Astrocyte (in vitro differentiated cells and primary cell): Measurements from ENCODE around the gene ANKDD1A. TPM values are rescaled to one million over a fixed set of nuclear protein-coding genes. Genes with fewer than 3 reads are reported as not detected.
A peak's percentile ranks its signal among the peaks of the same experiment; 100 is the strongest.

Source experiments
- DNase-seq: peaks from one replicate; pipeline ENCODE4 v3.0.0-alpha.2; 2010; ENCODE audit warnings: low read depth
- FAIRE-seq: peaks from 2 replicates; lab custom pipeline; 2011; peaks lifted over from hg19 to GRCh38; lab: Jason Lieb, UNC
- H2AFZ ChIP-seq: 2 replicates; pipeline ENCODE4 v1.6.0; 2012; ENCODE audit warnings: low read depth, low read length, inconsistent platforms
- H3K27ac ChIP-seq: 2 replicates; pipeline ENCODE4 v1.5.1; 2011; ENCODE audit warnings: low read depth, low read length, inconsistent platforms
- H3K27me3 ChIP-seq: 2 replicates; pipeline ENCODE4 v1.6.0; 2011; ENCODE audit warnings: low read length, inconsistent platforms; ENCODE audit not compliant: insufficient read depth
- H3K36me3 ChIP-seq: 2 replicates; pipeline ENCODE4 v1.5.1; 2011; ENCODE audit warnings: low read length, inconsistent platforms; ENCODE audit not compliant: insufficient read depth
- H3K4me1 ChIP-seq: 2 replicates; pipeline ENCODE4 v1.5.1; 2011; ENCODE audit warnings: low read length, inconsistent platforms; ENCODE audit not compliant: insufficient read depth
- H3K4me2 ChIP-seq: 2 replicates; pipeline ENCODE4 v1.6.0; 2012; ENCODE audit warnings: low read length, inconsistent platforms
- H3K4me3 ChIP-seq: 2 replicates; pipeline ENCODE4 v1.5.1; 2011; ENCODE audit warnings: low read depth, mild to moderate bottlenecking, low read length, inconsistent platforms; ENCODE audit not compliant: insufficient read depth
- H3K79me2 ChIP-seq: 2 replicates; pipeline ENCODE4 v1.6.0; 2012; ENCODE audit warnings: mild to moderate bottlenecking, low read length, inconsistent platforms; ENCODE audit not compliant: insufficient read depth
- H3K9ac ChIP-seq: 2 replicates; pipeline ENCODE4 v1.6.0; 2012; ENCODE audit warnings: mild to moderate bottlenecking, low read length, inconsistent platforms
- H3K9me3 ChIP-seq: 2 replicates; pipeline ENCODE4 v1.5.1; 2012; ENCODE audit warnings: low read depth, mild to moderate bottlenecking, low read length, inconsistent platforms; ENCODE audit not compliant: insufficient read depth
- H4K20me1 ChIP-seq: 2 replicates; pipeline ENCODE4 v1.6.0; 2012; ENCODE audit warnings: low read length, inconsistent platforms; ENCODE audit not compliant: insufficient read depth
- H3K27ac Mint-ChIP-seq: one replicate; pipeline ENCODE4 v1.8.0; 2021; ENCODE audit warnings: mild to moderate bottlenecking, mixed read lengths; ENCODE audit not compliant: unreplicated experiment
- H3K27me3 Mint-ChIP-seq: one replicate; pipeline ENCODE4 v1.8.0; 2021; ENCODE audit warnings: low read depth, mixed read lengths; ENCODE audit not compliant: unreplicated experiment
- H3K36me3 Mint-ChIP-seq: one replicate; pipeline ENCODE4 v1.8.0; 2021; ENCODE audit warnings: low read depth, mixed read lengths; ENCODE audit not compliant: unreplicated experiment
- H3K4me1 Mint-ChIP-seq: one replicate; pipeline ENCODE4 v1.8.0; 2021; ENCODE audit warnings: low read depth, mixed read lengths; ENCODE audit not compliant: unreplicated experiment
- H3K4me3 Mint-ChIP-seq: one replicate; pipeline ENCODE4 v1.8.0; 2021; ENCODE audit warnings: mild to moderate bottlenecking, moderate library complexity, mixed read lengths; ENCODE audit not compliant: unreplicated experiment
- H3K9me3 Mint-ChIP-seq: one replicate; pipeline ENCODE4 v1.8.0; 2021; ENCODE audit warnings: mild to moderate bottlenecking, mixed read lengths; ENCODE audit not compliant: unreplicated experiment
- EZH2 ChIP-seq: IDR thresholded peaks from 2 replicates; pipeline ENCODE4 v1.6.1; 2012; ENCODE audit warnings: mild to moderate bottlenecking, low read length, inconsistent platforms; ENCODE audit not compliant: insufficient read depth
- total RNA-seq: library from RNA; stranded (reverse); gene quantifications from 2 replicates; pipeline ENCODE4 v1.2.1, GENCODE V29; 2021
- TF ChIP-seq, protein P1 (sequence below): IDR thresholded peaks from 2 replicates; pipeline ENCODE4 v1.5.1; 2011; ENCODE audit warnings: low read depth, mild to moderate bottlenecking, inconsistent platforms, low read length, moderate library complexity; ENCODE audit not compliant: insufficient read depth

The ANKDD1A gene
- total RNA-seq, 1 donor from 2014 or later: 1.6 TPM

GRCh38 chr15:64883100-64883581, 28.6 kb upstream of the ANKDD1A start:
- H3K27ac ChIP-seq: no peak overlapping the region
- Mint-ChIP-seq H3K27me3 (no peaks in the 10 kb centered on the region), H3K9me3 (no peaks in the 10 kb centered on the region), H3K27ac (no peak overlapping the region), H3K4me3 (no peak overlapping the region), H3K4me1 (peaks cover 20% of the 10 kb centered on the region), H3K36me3 (no peaks in the 10 kb centered on the region)
- no peaks in the 10 kb centered on the region for H4K20me1 ChIP-seq
- no peaks in the 10 kb centered on the region for H3K9me3 ChIP-seq
- no peak overlapping the region for H3K4me2 ChIP-seq
- no peaks in the 10 kb centered on the region for H3K79me2 ChIP-seq
- H3K4me3 ChIP-seq: no peak overlapping the region
- DNase-seq (no peak), FAIRE-seq (no peak)
- H3K27me3 ChIP-seq: no peaks in the 10 kb centered on the region
- H2AFZ ChIP-seq: no peak overlapping the region
- H3K9ac ChIP-seq: peak overlapping the region; percentile 19
- no peak for TF ChIP-seq EZH2
- TF ChIP-seq, protein P1, sequence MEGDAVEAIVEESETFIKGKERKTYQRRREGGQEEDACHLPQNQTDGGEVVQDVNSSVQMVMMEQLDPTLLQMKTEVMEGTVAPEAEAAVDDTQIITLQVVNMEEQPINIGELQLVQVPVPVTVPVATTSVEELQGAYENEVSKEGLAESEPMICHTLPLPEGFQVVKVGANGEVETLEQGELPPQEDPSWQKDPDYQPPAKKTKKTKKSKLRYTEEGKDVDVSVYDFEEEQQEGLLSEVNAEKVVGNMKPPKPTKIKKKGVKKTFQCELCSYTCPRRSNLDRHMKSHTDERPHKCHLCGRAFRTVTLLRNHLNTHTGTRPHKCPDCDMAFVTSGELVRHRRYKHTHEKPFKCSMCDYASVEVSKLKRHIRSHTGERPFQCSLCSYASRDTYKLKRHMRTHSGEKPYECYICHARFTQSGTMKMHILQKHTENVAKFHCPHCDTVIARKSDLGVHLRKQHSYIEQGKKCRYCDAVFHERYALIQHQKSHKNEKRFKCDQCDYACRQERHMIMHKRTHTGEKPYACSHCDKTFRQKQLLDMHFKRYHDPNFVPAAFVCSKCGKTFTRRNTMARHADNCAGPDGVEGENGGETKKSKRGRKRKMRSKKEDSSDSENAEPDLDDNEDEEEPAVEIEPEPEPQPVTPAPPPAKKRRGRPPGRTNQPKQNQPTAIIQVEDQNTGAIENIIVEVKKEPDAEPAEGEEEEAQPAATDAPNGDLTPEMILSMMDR: no peak
- H3K4me1 ChIP-seq: peaks cover 20% of the 10 kb centered on the region
- no peaks in the 10 kb centered on the region for H3K36me3 ChIP-seq

GRCh38 chr15:64883997-64884511, 27.6 kb upstream of the ANKDD1A start:
- Histone ChIP-seq H3K36me3 (no peaks in the 10 kb centered on the region), H3K4me2 (peak overlapping the region; percentile 52), H3K4me1 (peaks cover 20% of the 10 kb centered on the region), H3K9ac (peak overlapping the region; percentile 19), H3K27ac (peak overlapping the region; percentile 20), H3K79me2 (no peaks in the 10 kb centered on the region), H3K9me3 (no peaks in the 10 kb centered on the region), H4K20me1 (no peaks in the 10 kb centered on the region), H3K27me3 (no peaks in the 10 kb centered on the region), H2AFZ (peak overlapping the region; percentile 22), H3K4me3 (no peak overlapping the region)
- peak overlapping the region; percentile 52 for H3K4me3 Mint-ChIP-seq
- peak; percentile 81 for DNase-seq
- H3K27ac Mint-ChIP-seq: peak overlapping the region; percentile 19
- no peaks in the 10 kb centered on the region for H3K36me3 Mint-ChIP-seq
- TF ChIP-seq, protein P1: no peak
- FAIRE-seq: no peak
- no peaks in the 10 kb centered on the region for H3K9me3 Mint-ChIP-seq
- no peaks in the 10 kb centered on the region for H3K27me3 Mint-ChIP-seq
- H3K4me1 Mint-ChIP-seq: peaks cover 20% of the 10 kb centered on the region

- Histone ChIP-seq H3K4me1 (peaks cover 20% of the 10 kb centered on the region), H4K20me1 (no peaks in the 10 kb centered on the region), H2AFZ (no peak overlapping the region), H3K9ac (no peak overlapping the region), H3K4me2 (no peak overlapping the region), H3K27me3 (no peaks in the 10 kb centered on the region), H3K9me3 (no peaks in the 10 kb centered on the region), H3K4me3 (no peak overlapping the region), H3K79me2 (no peaks in the 10 kb centered on the region), H3K36me3 (no peaks in the 10 kb centered on the region), H3K27ac (no peak overlapping the region)
- H3K27me3 Mint-ChIP-seq: no peaks in the 10 kb centered on the region
- no peaks in the 10 kb centered on the region for H3K36me3 Mint-ChIP-seq
- peaks cover 20% of the 10 kb centered on the region for H3K4me1 Mint-ChIP-seq
- H3K27ac Mint-ChIP-seq: no peak overlapping the region
- DNase-seq (no peak), FAIRE-seq (no peak)
- H3K4me3 Mint-ChIP-seq: no peak overlapping the region
- TF ChIP-seq EZH2: no peak
- TF ChIP-seq, protein P1: no peak
- no peaks in the 10 kb centered on the region for H3K9me3 Mint-ChIP-seq
These were observed 27.0 kb upstream of the ANKDD1A start for GRCh38 chr15:64884679-64885078.
